Right ventricle myocardium superior (tissue), 1 donor: ENCODE measurements around the gene HSPE1. TPM values are rescaled to one million over a fixed set of nuclear protein-coding genes. Genes with fewer than 3 reads are reported as not detected.
A peak's percentile ranks its signal among the peaks of the same experiment; 100 is the strongest.
"Not testable (repeated sequence)": the region's sequence is repeated elsewhere in the genome, so short reads cannot be mapped to it uniquely, and the experiment has no call there.

Experiments used
- ATAC-seq: fragments of 200-7000 bp; cut with Tn5 transposase; one replicate; pipeline ENCODE4 v1.9.1; 2020; ENCODE audit warnings: mild to moderate bottlenecking; ENCODE audit not compliant: poor library complexity
- DNase-seq: peaks from one replicate; pipeline ENCODE4 v3.0.0-alpha.2; 2020
- intact Hi-C: fragments of 100-400 bp; cut with DNase I; formaldehyde crosslinking; loops from one replicate; pipeline ENCODE4 v1.11.2; 2022
- long read RNA-seq: library from polyadenylated mRNA; unstranded; transcript quantifications from one replicate; pipeline ENCODE4 v2.0.0, GENCODE V29; 2021
- total RNA-seq: library from RNA; stranded (reverse); fragmentation: NEBNext Ultra II Directional; extraction: Animal tissue kit (Norgen Biotek cat#: 25700); gene quantifications from one replicate; pipeline ENCODE4 v1.2.1, GENCODE V29; 2021
- donor health status: DM: no; HTN: yes; CAD: no; lungs with severe emphysema.

Gene HSPE1
- total RNA-seq = 107 TPM
- long read RNA-seq, transcript HSPE1-201 (4 exons, 950 nt) = major isoform, 134 of 148 reads
- long read RNA-seq, partial matches to known transcripts = 10 of 148 reads
- long read RNA-seq, other reads (novel, unspliced or antisense) = 1 of 148 reads

DNA sequence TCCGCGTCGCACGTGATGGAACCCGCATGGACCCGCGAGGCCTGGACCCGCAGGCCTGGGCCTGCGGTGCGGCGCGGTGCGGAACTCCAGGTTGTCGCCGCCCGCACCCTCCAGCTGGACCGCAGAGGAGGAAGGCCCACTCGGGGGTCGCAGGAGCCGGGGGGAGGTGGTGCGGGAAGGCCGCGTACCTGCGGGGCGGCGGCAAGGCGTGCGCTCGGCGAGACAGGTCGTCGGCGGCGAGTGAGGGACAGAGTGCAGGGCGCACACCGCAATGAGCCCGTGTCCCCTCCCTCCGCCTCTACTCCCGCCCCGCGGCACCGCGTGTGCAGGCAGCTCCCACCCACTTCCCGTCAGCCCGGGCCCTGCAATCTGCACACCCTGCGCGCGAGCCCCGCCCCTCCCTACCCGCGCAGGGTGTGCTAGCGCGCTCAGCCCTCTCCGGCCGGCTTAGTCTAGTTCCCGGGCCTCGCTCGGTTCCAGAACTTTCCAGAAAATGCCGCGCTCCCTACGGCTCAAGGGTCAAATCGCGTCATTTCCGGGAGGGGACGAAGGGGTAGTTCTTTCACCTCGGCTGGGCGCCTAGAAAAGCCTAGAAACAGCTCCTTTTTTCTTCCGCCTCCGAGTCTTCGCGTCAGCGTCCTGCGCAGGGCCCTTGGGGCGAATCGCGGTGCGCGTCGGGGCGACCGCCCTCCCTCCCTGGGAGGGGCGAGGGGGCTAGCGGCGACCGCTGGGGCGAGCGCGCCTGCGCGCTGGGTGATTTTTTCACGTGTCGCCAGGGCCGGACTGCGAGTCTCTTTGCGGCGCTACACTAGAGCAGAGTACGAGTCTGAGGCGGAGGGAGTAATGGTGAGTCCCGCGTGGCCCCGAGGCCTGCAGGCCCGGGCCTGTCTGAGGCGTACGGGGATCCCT, at the start of gene HSPE1, which contains the start of gene HSPD1:
Gene HSPE1 (plus strand): TSS at position 786 of the 909 bp plus-strand sequence. CDS start 58 bp downstream, at position 844.
Gene HSPD1 (minus strand): TSS at position 247 of the 909 bp plus-strand sequence. CDS start 992 bp downstream, outside the sequence.
- peak; percentile 97 for DNase-seq
- intact Hi-C loops = loop anchor here (10.0 kb wide), 1 partner anchor 205 kb away; the partner anchor contains the start of gene MARS2
- ATAC-seq = peak; percentile 96

DNA sequence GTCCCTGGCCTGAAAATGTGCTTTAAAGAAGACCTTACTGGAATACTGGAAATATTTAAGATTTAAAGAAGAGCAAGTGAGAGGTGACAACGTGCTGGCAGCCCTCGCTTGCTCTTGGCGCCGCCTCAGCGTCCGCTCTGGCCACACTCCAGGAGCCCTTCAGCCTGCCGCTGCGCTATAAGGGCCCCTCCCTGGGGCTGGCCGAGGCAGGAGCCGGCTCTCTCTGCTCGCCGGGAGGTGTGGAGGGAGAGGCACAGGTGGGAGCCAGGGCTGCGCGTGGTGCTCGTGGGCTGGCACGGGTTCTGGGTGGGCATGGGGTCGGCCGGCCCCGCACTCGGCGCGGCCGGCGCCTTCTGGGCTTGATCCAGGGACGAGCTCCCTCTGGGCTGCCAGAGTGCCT, 49.7 kb upstream of the HSPE1 start:
- DNase-seq (no peak), ATAC-seq (no peak)
- intact Hi-C loops = no loop called here

DNA sequence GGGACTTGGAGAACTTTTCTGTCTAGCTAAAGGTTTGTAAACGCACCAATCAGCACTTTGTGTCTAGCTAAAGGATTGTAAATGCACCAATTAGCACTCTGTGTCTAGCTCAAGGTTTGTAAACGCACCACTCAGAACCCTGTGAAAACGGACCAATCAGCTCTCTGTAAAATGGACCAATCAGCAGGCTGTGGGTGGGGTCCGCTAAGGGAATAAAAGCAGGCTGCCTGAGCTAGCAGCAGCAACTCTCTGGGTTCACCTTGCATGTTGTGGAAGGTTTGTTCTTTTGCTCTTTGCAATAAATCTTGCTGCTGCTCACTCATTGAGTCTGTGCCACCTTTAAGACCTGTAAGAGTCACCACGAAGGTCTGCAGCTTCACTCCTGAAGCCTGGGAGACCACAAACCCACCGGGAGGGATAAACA, 49.2 kb upstream of the HSPE1 start:
- DNase-seq, ATAC-seq, intact Hi-C loops: not testable (repeated sequence)

DNA sequence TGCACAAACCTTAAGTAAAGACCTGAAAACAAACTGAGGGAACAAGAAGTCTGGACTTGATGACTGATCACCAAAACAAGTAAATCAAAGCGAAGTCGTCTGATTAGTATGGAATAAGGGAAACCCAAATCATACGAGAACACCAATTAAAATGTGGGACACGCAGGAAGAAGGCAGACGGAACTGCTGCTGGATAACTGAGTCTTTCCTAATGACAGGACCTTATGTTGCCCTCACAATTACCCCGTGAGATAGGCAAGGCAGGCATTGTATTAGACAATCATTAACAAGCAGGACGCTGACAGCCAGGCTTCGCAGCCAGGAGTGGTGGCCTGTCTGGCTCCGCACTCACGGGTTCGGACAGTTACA, 47.4 kb upstream of the HSPE1 start:
- intact Hi-C loops = no loop called here
- peak; percentile 39 for ATAC-seq
- no peak for DNase-seq

DNA sequence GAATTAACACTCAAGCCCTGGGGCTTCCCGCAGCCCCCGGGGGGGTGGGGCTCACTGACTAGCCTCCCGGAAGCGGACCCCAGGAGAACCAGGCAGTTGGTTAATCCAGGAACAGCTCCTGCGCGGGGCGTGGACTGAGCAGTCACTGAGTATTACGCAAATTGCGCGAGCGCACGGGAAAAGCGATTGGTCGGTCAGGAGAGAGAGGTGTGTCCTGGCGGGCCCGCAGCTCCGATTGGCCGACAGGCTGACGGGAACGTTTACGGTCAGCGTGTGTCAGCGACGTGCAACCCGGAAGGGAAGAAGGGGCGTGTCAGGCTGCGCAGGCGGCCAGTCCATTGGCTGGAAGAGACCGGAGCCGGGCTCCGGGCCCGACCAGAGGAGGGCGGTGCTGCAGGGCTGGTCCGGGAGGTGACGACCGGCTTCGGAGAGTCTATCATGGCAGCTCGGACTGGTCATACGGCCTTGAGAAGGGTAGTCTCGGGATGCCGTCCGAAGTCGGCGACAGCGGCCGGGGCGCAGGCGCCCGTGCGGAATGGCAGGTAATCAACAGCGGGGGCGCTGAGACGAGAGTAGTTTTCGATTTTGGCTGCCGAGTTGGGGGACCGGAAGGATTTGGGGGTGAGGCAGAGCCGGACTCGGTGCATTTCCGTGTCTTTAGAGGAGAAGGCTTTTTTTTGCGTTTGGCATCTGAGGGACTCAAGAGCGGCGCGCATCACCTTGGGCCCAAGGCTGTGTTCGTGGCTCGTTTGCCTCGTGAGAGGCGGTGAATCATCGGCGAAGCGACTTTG, 46.9 kb upstream of the HSPE1 start, which contains the start of gene COQ10B:
Gene COQ10B (plus strand): TSS at position 430 of the 791 bp plus-strand sequence. CDS start 9 bp downstream, at position 439.
- peak; percentile 99 for ATAC-seq
- DNase-seq = peak; percentile 100
- intact Hi-C loops = no loop called here

DNA sequence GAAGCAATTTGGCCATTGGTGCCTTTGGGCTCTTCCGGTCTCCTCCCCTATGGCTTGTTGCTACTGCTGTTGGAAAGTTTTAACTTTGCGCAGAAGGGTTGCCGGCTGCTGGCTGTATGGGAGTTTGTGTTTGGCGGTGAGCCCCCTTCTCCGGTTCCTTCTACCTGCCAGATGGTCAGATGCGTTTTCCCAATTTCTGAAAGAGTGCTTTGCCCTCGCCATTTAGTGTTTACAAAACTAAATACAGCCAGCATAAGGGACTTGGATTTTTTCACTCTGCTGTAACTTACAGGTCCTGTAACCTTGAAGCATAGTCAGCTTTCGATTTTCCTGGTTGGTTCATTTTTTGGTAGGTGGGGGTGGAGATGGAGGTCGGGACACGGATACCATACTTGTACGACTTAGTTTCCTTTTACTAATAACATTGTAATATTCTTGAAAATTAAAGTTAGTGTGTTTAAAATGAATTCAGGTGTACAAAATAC, 46.2 kb upstream of the HSPE1 start:
- no peak for DNase-seq
- intact Hi-C loops = no loop called here
- peak; percentile 73 for ATAC-seq

DNA sequence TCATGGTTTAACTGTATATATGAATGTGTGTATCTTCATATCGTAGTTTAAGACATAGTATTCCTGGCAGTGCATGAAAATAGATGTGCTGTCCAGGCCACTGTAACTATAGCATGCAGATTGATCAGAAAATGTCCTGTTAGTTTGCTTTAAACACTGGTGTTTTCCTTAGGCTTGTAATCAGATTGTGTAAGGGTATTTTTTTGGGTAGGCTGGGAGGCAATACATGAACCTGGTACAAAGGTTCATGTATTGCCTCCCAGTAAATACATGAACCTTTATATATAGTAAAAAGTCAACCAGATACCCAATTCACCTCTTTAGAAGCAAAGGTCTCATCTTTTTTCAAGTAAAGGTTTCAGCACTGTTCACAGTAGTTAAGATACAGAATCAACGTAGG, 45.3 kb upstream of the HSPE1 start:
- DNase-seq (no peak), ATAC-seq (no peak)
- intact Hi-C loops = no loop called here

DNA sequence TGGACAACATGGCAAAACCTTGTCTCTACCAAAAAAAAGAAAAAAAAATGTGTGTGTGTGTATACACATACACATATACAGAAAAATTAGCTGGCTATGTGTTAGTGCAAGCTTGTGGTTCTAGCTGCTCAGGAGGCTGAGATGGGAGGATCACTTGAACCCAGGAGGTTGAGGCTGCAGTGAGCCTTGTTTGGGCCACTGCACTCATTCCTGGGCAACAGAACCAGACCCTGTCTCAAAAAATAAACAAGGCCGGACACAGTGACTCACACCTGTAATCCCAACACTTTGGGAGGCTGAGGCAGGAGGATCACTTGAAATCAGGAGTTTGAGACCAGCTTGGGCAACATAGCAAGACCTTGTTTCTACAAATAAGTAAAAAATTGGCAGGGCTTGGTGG, 44.8 kb upstream of the HSPE1 start:
- DNase-seq (no peak), ATAC-seq (no peak)
- intact Hi-C loops = no loop called here

DNA sequence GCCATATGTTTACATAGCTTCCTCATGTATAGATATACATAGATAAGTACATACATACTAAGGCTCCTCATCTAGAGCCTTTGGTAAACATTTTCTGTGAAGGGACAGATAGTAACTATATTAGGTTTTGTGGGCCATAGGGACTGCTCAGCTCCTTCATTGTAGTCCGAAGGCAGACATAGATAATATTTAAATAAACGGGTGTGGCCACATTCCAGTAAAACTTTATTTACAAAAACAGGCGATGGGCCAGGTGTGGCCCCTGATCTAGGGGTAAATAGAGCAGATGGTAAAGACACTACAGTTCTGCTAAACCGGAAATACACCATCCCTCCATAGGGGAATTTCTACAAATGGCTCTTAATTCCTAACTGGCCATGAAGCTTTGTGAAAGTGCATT, 39.5 kb upstream of the HSPE1 start:
- intact Hi-C loops = loop anchor here (5.0 kb wide), 1 partner anchor 38 kb away; no protein-coding TSS in a partner anchor
- DNase-seq = no peak
- no peak for ATAC-seq

DNA sequence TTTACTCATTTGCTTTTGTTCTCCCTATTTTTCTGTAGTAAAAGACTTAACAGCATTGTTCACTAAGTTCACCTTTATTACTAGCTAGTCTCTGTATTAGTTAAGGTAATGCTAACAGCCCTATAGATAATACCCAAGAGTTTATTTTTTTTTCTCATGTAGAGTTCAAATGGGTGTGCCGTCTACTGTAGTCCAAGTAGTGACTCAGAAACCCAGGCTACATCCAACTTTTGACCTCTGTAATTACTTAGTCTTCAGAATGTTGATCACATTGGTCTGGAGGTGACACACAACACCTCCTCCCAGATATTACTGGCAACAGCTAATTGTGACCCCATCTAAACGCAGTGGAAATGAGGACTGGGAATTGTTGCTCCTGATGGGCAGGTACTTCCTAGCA, 39.1 kb upstream of the HSPE1 start:
- intact Hi-C loops = loop anchor here (5.0 kb wide), 1 partner anchor 39 kb away; no protein-coding TSS in a partner anchor
- no peak for ATAC-seq
- DNase-seq = no peak

DNA sequence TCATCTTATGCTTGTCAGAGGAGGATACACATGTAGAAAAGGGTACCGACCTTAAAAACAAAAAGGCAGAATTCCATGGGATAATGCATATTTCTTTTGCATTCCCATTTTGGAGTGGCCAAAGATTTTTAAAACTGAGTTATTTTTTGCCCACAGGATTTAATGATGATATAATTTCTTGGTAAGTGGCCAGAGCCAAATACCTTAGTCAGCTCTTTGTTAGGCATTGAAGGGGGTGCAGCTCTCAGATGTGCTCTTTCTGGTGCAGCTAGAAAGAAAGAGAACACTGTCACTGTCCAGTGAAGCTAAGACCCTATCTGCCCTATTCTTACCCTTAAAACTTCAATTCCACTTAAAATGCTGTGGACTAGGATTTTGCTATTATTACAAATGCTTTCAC, 36.0 kb upstream of the HSPE1 start:
- DNase-seq (no peak), ATAC-seq (no peak)
- intact Hi-C loops = loop anchor here (5.0 kb wide), 1 partner anchor 42 kb away; no protein-coding TSS in a partner anchor

DNA sequence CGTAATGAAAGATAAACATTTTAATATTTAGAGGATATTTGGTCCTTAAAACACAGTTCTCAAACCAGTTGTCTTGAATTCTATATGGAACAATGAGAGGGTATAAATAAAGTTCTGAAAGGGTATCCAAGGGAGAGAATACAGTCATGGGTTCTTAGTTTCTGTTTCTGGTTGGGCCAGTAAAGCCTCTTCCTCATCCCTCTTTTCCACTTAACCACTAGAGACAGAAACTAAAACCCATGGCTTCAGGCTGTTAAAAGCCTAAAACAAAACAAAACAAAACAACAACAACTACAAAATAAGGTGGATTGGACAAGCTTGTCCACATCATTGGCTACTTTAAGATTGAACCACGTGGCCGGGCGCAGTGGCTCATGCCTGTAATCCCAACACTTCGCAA, 28.0 kb upstream of the HSPE1 start:
- intact Hi-C loops = no loop called here
- ATAC-seq (no peak), DNase-seq (no peak)

DNA sequence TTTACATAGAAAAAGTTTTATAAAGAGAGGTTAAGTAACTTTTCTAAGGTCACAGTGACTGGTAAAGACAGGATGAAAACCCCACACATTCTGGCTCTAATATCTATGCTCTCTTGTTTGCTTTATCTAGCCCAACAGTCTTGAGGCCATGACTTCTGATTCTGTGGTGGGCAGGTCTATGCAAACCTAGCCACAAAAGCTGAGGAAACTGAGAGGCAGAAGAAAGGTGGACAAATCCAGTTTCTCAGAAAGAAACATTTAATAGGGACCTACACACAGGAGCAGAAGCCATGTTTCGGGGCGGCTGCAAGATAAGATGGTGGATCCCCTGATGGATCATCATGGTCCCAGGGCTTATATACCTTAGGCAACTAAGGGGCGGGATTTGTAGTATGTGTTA, 22.4 kb upstream of the HSPE1 start:
- DNase-seq (no peak), ATAC-seq (no peak)
- intact Hi-C loops = no loop called here

DNA sequence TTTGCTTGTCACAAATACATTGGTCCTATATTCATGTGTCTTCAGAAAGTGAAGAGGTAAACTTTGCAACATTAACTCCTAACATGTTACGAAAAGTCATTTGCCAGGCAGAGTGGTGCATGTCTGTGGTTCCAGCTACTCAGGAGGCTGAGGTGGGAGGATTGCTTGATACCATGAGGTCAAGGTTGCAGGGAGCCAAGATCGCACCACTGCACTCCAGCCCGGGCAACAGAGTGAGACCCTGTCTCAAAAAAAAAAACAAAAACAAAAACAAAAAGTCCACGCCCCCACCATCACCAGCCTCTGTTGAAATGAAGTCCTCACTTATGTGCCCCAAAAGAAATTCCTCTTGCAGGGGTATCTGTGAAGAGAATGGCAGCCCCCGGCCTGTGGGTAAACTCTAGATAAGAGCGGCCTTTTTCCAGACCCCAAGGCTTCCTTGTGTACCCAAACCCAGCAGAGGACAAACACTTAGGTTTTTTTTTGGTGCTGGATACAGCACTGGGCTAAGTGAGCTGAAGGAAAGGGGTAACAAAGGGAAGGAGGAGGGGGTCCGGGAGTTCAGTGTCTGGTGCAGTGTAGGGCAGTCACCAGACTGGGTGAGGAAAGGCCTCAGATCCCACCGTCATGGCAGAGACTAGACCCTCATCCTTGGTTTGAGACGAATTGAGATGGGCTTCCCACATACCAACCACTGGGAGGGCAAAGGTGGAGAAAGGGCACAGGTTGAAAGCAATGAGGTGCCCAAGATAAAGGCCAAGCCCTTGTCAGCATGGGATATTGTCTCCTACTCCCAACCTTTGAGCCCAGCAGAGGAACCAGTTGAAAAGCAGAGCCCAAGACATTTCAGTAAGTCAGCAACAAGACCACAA, 19.8 kb upstream of the HSPE1 start:
- DNase-seq (no peak), ATAC-seq (no peak)
- intact Hi-C loops = loop anchor here (10.0 kb wide), 1 partner anchor 76 kb away; no protein-coding TSS in a partner anchor

DNA sequence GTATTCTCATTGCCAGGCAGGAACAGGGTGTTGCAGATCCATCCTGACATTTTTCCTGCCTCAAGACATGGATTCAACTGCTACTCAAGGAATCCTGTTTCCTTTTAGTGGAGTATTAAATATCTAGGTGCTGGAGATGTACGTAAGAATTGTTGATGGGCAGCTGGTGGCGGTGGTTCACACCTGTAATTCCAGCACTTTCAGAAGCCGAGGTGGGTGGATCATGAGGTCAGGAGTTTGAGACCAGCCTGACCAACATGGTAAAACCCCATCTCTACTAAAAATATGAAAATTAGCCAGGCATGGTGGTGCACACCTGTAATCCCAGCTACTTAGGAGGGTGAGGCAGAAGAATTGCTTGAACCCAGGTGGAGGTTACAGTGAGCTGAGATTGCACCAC, 15.9 kb upstream of the HSPE1 start:
- intact Hi-C loops = loop anchor here (10.0 kb wide), 1 partner anchor 79 kb away; no protein-coding TSS in a partner anchor
- ATAC-seq, DNase-seq: not testable (repeated sequence)

DNA sequence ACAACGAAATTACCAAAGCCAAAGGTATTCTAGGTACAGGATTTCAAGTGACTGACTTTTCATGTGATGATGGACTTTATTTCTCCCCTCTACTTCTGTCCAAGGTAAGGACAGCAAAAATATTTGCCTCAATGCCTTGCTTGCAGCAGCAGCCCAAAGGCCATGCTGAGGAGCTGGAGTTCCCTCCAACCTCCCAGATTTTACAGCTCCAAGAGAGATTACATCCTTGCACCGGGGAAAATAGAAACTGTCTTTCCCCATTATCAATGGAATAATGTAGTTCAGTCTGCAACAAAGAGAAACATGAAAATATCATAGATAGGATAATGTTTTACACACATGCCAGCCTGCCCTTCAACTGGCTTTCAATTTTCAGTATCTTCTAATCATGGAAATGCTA, 14.0 kb upstream of the HSPE1 start:
- ATAC-seq (no peak), DNase-seq (no peak)
- intact Hi-C loops = loop anchor here (10.0 kb wide), 1 partner anchor 81 kb away; no protein-coding TSS in a partner anchor

DNA sequence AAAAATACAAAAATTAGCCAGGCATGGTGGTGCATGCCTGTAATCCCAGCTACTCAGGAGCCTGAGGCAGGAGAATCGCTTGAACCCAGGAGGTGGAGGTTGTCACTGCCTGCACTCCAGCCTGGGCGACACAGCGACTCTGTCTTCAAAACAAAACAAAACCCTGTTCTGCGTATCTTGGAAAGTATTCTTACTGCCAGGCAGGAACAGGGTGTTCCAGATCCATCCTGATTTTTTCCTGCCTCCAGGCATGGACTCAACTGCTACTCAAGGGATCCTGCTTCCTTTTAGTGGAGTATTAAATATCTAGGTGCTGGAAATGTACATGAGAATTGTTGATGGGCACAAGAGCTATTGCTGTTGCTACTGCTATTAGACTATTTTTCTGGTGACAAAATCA, 12.8 kb upstream of the HSPE1 start:
- DNase-seq (no peak), ATAC-seq (no peak)
- intact Hi-C loops = loop anchor here (10.0 kb wide), 1 partner anchor 83 kb away; no protein-coding TSS in a partner anchor
